Spleen (tissue), 11 donors: Measurements from ENCODE around the gene GCNT3. TPM values are rescaled to one million over a fixed set of nuclear protein-coding genes. Genes with fewer than 3 reads are reported as not detected.
A peak's percentile ranks its signal among the peaks of the same experiment; 100 is the strongest.

Source experiments
- DNase-seq: peaks from one replicate; pipeline ENCODE4 v3.0.0-alpha.2; 2020
- H3K27ac ChIP-seq, 8 donors: fragments of 200-600 bp; sonication (generic) in 7 of 8; 1 replicate in 4 of 8; 2 replicates in 4 of 8; pipeline versions ENCODE4 v1.5.0 to v1.8.0; 2016 to 2021; ENCODE audit warnings: inconsistent platforms in 4 of 8, mild to moderate bottlenecking in 4 of 8, moderate library complexity in 1 of 8
- H3K27me3 ChIP-seq, 7 donors: fragments of 200-600 bp; sonication (generic) in 6 of 7; replicated peaks in 1 of 7; 1 replicate in 4 of 7; 2 replicates in 3 of 7; pipeline versions ENCODE4 v1.5.0 to v1.8.0; 2016 to 2021; ENCODE audit warnings: inconsistent platforms in 3 of 7, mild to moderate bottlenecking in 1 of 7
- H3K36me3 ChIP-seq, 6 donors: fragments of 200-600 bp; sonication (generic) in 5 of 6; 1 replicate in 4 of 6; 2 replicates in 2 of 6; pipeline versions ENCODE4 v1.5.0 to v1.8.0; 2016 to 2021; ENCODE audit warnings: inconsistent platforms in 2 of 6
- H3K4me1 ChIP-seq, 6 donors: fragments of 200-600 bp; sonication (generic) in 5 of 6; 1 replicate in 3 of 6; 2 replicates in 3 of 6; pipeline versions ENCODE4 v1.5.0 to v1.8.0; 2016 to 2021; ENCODE audit warnings: inconsistent platforms in 3 of 6
- H3K4me3 ChIP-seq, 8 donors: fragments of 200-600 bp; sonication (generic) in 7 of 8; 1 replicate in 4 of 8; 2 replicates in 4 of 8; pipeline versions ENCODE4 v1.5.0 to v1.8.0; 2016 to 2021; ENCODE audit warnings: inconsistent platforms in 4 of 8, mild to moderate bottlenecking in 4 of 8, moderate library complexity in 2 of 8
- H3K9me3 ChIP-seq, 8 donors: fragments of 200-600 bp; sonication (generic) in 7 of 8; 1 replicate in 4 of 8; 2 replicates in 4 of 8; pipeline versions ENCODE4 v1.5.0 to v1.8.0; 2016 to 2021; ENCODE audit warnings: inconsistent platforms in 4 of 8
- POLR2A ChIP-seq, 3 donors: fragments of 450-650 bp; IDR thresholded peaks; one replicate each; pipeline ENCODE4 v1.5.1; 2017; ENCODE audit warnings: antibody characterized with exemption in 3 of 3, mild to moderate bottlenecking in 1 of 3
- POLR2AphosphoS5 ChIP-seq, 3 donors: sonication (generic); formaldehyde crosslinking; IDR thresholded peaks; one replicate each; pipeline ENCODE4 v1.5.1; 2017; ENCODE audit warnings: antibody characterized with exemption in 3 of 3
- WGBS, 5 donors: extraction: QIAGEN DNeasy Blood & Tissue Kit in 3 of 5; methylation state at CpG; one replicate each; pipeline versions ENCODE4 v1.1.5 to v1.1.7; 2013 to 2018; 5-methylcytosine and 5-hydroxymethylcytosine counted together
- intact Hi-C: fragments of 100-400 bp; cut with DNase I; formaldehyde crosslinking; loops from one replicate; pipeline ENCODE4 v1.15.0; 2023; ENCODE audit warnings: low total_unique reads
- polyA plus RNA-seq, 3 donors: library from polyadenylated mRNA; stranded (reverse); fragments of 200-250 nt; gene quantifications; one replicate each; pipeline ENCODE4 v1.2.1, GENCODE V29; 2013
- total RNA-seq, 7 donors: library from RNA; depleted of rRNA in 3 of 7; stranded (reverse); fragments of >200 nt in 3 of 7; fragmentation: NEBNext Ultra II Directional in 4 of 7; extraction: Animal tissue kit (Norgen Biotek cat#: 25700) in 4 of 7; gene quantifications; one replicate each; pipeline versions ENCODE4 v1.1.0 to v1.2.1, GENCODE V29; 2016 to 2021
- TF ChIP-seq, protein P1 (sequence below), 11 experiments: fragments of 200-600 bp in 7 of 11; fragments of 450-650 bp in 4 of 11; sonication (generic) in 4 of 11; IDR thresholded peaks in 8 of 11; conservative IDR thresholded peaks in 3 of 11; 1 replicate in 7 of 11; 2 replicates in 4 of 11; pipeline versions ENCODE4 v1.4.0 to v1.8.0; 2016 to 2021; ENCODE audit warnings: antibody characterized with exemption in 11 of 11, inconsistent platforms in 4 of 11, mild to moderate bottlenecking in 1 of 11
- donor health status: healthy with polysubstance abuse.
- donor health status: DM: no; HTN: no; CAD: no; lungs with moderate emphysema.
- donor health status: DM: no; HTN: no; CAD: no.
- donor health status: Bipolar disorder and iron deficiency.
- donor health status: healthy.
- donor health status: DM: no; HTN: no; CAD: no.
- donor health status: DM: yes; HTN: yes; CAD: no.

The GCNT3 gene
- total and polyA plus RNA-seq, 10 donors, result 0.15 to 1.4 (median 0.25) TPM; not detected in 4

GRCh38 chr15:59615661-59616060 lies 4.1 kb downstream of the GCNT3 start:
- 91 to 95% (median 92%) methylated on average over 5 of the region's 5 CpGs for WGBS, 5 donors

DNA sequence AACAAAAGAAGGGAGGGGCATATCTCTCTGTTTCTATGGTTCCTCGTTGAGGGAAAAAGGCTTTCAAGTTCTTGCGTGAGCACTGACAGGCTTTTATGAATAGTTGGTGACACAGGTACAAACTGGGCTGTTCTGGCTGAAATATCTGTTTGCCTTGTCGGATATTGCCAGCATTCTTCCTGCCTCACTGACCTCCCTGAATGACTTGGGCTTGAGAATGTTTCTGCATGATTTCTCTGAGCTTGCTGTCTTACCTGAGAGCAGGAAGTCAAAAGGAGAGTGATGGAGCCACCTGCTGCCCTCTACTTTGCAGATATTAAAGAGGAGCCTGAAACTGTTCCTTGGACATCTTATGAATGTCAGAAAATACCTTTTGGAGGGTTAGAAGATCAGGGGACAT lies 4.8 kb downstream of the GCNT3 start:
- peaks cover 0 to 25% (median 0%) of the 10 kb centered on the region in 7 donors for H3K27me3 ChIP-seq
- DNase-seq, result no peak
- H3K4me1 ChIP-seq, result peaks cover 0 to 7% (median 0%) of the 10 kb centered on the region in 6 donors
- no peak overlapping the region for H3K27ac ChIP-seq
- TF ChIP-seq, protein P1, sequence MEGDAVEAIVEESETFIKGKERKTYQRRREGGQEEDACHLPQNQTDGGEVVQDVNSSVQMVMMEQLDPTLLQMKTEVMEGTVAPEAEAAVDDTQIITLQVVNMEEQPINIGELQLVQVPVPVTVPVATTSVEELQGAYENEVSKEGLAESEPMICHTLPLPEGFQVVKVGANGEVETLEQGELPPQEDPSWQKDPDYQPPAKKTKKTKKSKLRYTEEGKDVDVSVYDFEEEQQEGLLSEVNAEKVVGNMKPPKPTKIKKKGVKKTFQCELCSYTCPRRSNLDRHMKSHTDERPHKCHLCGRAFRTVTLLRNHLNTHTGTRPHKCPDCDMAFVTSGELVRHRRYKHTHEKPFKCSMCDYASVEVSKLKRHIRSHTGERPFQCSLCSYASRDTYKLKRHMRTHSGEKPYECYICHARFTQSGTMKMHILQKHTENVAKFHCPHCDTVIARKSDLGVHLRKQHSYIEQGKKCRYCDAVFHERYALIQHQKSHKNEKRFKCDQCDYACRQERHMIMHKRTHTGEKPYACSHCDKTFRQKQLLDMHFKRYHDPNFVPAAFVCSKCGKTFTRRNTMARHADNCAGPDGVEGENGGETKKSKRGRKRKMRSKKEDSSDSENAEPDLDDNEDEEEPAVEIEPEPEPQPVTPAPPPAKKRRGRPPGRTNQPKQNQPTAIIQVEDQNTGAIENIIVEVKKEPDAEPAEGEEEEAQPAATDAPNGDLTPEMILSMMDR (IDR thresholded peaks at IDR 0.05 in 8 of 11, conservative IDR thresholded peaks at IDR 0.05 in 3 of 11), result no peak
- TF ChIP-seq POLR2AphosphoS5 (IDR thresholded peaks at IDR 0.05) (no peak), POLR2A (IDR thresholded peaks at IDR 0.05) (no peak)
- no peaks in the 10 kb centered on the region for H3K9me3 ChIP-seq
- no peak overlapping the region for H3K4me3 ChIP-seq
- no peaks in the 10 kb centered on the region for H3K36me3 ChIP-seq
- WGBS, 5 donors, result 74 to 86% (median 82%) methylated on average over 3 of the region's 3 CpGs
- intact Hi-C loops, result no loop called here

More at GRCh38 chr15:59615661-59616060, 4.1 kb downstream of the GCNT3 start:
- Histone ChIP-seq H3K9me3 (no peaks in the 10 kb centered on the region), H3K4me3 (no peak overlapping the region), H3K27ac (no peak overlapping the region), H3K36me3 (no peaks in the 10 kb centered on the region), H3K4me1 (peaks cover 0 to 7% (median 0%) of the 10 kb centered on the region in 6 donors), H3K27me3 (peaks cover 0 to 25% (median 0%) of the 10 kb centered on the region in 7 donors)
- no peak for DNase-seq
- intact Hi-C loops, result no loop called here
- TF ChIP-seq POLR2A (IDR thresholded peaks at IDR 0.05), result no peak
- TF ChIP-seq POLR2AphosphoS5 (IDR thresholded peaks at IDR 0.05), result no peak
- TF ChIP-seq, protein P1 (IDR thresholded peaks at IDR 0.05 in 8 of 11, conservative IDR thresholded peaks at IDR 0.05 in 3 of 11), result no peak

DNA sequence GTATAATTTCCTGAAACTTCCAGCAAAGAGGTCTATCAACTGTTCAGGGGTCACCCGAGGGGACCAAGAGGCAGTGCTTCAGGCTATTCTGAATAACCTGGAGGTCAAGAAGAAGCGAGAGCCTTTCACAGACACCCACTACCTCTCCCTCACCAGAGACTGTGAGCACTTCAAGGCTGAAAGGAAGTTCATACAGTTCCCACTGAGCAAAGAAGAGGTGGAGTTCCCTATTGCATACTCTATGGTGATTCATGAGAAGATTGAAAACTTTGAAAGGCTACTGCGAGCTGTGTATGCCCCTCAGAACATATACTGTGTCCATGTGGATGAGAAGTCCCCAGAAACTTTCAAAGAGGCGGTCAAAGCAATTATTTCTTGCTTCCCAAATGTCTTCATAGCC lies 6.8 kb downstream of the GCNT3 start:
- intact Hi-C loops, result no loop called here
- Histone ChIP-seq H3K4me1 (peaks cover 0 to 7% (median 0%) of the 10 kb centered on the region in 6 donors), H3K27ac (no peak overlapping the region), H3K9me3 (no peaks in the 10 kb centered on the region), H3K4me3 (no peak overlapping the region), H3K36me3 (no peaks in the 10 kb centered on the region), H3K27me3 (peaks cover 0 to 17% (median 0%) of the 10 kb centered on the region in 7 donors)
- TF ChIP-seq POLR2A (IDR thresholded peaks at IDR 0.05), result no peak
- TF ChIP-seq, protein P1 (IDR thresholded peaks at IDR 0.05 in 8 of 11, conservative IDR thresholded peaks at IDR 0.05 in 3 of 11), result no peak
- TF ChIP-seq POLR2AphosphoS5 (IDR thresholded peaks at IDR 0.05), result no peak
- 67 to 83% (median 78%) methylated on average over 4 of the region's 4 CpGs for WGBS, 5 donors
- DNase-seq, result no peak

DNA sequence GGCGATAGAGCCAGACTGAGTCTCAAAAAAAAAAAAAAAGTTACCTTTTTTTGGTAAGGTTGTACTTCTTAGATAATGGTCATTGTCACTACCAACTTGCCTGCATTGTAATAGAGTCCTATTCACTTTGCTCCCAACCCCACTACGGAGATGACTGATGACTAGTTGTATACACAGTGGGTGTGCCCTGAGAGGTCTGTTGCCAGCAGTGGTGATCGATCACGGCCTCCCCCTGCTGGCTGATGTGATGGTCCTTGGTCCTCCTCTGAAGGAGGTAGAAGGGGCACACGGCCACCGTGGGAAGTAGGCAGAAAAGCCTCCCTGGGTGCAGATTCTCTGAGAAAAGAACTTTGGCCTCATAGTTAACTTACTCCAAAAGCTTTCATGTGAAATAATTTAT lies 10.7 kb downstream of the GCNT3 start:
- TF ChIP-seq POLR2AphosphoS5 (IDR thresholded peaks at IDR 0.05) (no peak), POLR2A (IDR thresholded peaks at IDR 0.05) (no peak)
- TF ChIP-seq, protein P1 (IDR thresholded peaks at IDR 0.05 in 8 of 11, conservative IDR thresholded peaks at IDR 0.05 in 3 of 11), result peak in 7 of 11 experiments; percentile 5 to 51 (median 32)
- 19 to 30% (median 24%) methylated on average over 6 of the region's 6 CpGs for WGBS, 5 donors
- Histone ChIP-seq H3K9me3 (no peaks in the 10 kb centered on the region), H3K27me3 (peaks cover 0 to 9% (median 0%) of the 10 kb centered on the region in 7 donors), H3K4me3 (no peak overlapping the region), H3K27ac (no peak overlapping the region), H3K4me1 (no peaks in the 10 kb centered on the region), H3K36me3 (no peaks in the 10 kb centered on the region)
- peak; percentile 79 for DNase-seq
- intact Hi-C loops, result loop anchor here (10.0 kb wide), 1 partner anchor 67 kb away; no protein-coding TSS in a partner anchor
